ENCODE measurements around the gene MAP2K2.

GRCh38 chr19:4043966-4044715, 79.8 kb downstream of the MAP2K2 start:
- TF ChIP-seq, protein P1, sequence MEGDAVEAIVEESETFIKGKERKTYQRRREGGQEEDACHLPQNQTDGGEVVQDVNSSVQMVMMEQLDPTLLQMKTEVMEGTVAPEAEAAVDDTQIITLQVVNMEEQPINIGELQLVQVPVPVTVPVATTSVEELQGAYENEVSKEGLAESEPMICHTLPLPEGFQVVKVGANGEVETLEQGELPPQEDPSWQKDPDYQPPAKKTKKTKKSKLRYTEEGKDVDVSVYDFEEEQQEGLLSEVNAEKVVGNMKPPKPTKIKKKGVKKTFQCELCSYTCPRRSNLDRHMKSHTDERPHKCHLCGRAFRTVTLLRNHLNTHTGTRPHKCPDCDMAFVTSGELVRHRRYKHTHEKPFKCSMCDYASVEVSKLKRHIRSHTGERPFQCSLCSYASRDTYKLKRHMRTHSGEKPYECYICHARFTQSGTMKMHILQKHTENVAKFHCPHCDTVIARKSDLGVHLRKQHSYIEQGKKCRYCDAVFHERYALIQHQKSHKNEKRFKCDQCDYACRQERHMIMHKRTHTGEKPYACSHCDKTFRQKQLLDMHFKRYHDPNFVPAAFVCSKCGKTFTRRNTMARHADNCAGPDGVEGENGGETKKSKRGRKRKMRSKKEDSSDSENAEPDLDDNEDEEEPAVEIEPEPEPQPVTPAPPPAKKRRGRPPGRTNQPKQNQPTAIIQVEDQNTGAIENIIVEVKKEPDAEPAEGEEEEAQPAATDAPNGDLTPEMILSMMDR (IDR thresholded peaks at IDR 0.05) = no peak
- TF ChIP-seq, protein P2, sequence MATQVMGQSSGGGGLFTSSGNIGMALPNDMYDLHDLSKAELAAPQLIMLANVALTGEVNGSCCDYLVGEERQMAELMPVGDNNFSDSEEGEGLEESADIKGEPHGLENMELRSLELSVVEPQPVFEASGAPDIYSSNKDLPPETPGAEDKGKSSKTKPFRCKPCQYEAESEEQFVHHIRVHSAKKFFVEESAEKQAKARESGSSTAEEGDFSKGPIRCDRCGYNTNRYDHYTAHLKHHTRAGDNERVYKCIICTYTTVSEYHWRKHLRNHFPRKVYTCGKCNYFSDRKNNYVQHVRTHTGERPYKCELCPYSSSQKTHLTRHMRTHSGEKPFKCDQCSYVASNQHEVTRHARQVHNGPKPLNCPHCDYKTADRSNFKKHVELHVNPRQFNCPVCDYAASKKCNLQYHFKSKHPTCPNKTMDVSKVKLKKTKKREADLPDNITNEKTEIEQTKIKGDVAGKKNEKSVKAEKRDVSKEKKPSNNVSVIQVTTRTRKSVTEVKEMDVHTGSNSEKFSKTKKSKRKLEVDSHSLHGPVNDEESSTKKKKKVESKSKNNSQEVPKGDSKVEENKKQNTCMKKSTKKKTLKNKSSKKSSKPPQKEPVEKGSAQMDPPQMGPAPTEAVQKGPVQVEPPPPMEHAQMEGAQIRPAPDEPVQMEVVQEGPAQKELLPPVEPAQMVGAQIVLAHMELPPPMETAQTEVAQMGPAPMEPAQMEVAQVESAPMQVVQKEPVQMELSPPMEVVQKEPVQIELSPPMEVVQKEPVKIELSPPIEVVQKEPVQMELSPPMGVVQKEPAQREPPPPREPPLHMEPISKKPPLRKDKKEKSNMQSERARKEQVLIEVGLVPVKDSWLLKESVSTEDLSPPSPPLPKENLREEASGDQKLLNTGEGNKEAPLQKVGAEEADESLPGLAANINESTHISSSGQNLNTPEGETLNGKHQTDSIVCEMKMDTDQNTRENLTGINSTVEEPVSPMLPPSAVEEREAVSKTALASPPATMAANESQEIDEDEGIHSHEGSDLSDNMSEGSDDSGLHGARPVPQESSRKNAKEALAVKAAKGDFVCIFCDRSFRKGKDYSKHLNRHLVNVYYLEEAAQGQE (IDR thresholded peaks at IDR 0.05; ENCODE audit: insufficient read depth in 1 of 2, low read depth in 2 of 2, low read length in 1 of 2) = no peak
- TF ChIP-seq TCF7L2 (IDR thresholded peaks at IDR 0.05; ENCODE audit: low read depth, low read length) = no peak
- TF ChIP-seq POLR2AphosphoS5 (IDR thresholded peaks at IDR 0.05; ENCODE audit: low read depth, low read length) = no peak
